ENCODE results near the gene MAP2K5. TPM values are rescaled to one million over a fixed set of nuclear protein-coding genes. Genes with fewer than 3 reads are reported as not detected.

MAP2K5 gene
- total RNA-seq, 1 experiment from 2014 or later, result 7.4 TPM

DNA sequence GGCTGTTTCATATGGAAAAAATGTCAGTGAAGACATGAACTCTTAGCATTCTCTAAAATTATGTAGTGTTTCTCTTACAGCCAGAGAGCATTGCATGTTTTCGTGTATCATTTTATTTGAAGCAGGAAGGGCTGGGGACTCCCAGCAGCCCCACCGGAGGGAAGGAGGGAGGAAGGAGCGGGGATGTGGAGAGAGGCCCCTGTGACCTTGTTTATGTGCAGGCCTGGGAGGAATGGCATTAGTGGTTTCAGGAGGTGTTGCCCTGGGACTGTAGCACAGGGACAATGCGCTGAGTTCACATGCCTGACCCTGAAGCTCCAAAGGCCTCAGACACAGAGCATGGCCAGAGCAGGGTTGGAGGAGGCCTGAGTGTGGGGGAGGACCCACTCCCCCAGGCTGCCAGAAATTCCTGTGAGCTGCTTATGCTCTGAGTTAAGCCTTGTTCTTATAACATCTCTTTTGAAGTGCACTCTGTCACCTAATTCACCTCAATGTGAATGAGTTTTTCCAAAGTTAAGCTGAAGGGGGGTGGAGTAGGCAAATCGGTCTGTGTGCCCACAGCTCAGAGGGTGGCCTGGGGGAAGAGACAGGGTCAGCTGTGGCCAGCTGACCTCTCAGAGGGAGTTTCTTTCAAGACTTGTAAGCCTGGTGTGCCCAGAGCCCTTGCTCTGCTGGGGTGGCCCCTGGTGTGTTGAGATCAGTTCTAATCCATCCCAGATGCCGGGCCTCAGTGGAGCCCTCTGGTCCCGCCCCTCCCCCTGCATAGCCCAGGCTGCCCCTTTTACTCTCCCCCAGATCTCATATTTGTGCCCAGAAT lies 301.3 kb downstream of the MAP2K5 start:
- DNase-seq (ENCODE audit: extremely low read depth, low read depth), result no peak

- DNase-seq (ENCODE audit: extremely low read depth, low read depth), result no peak
Observed at GRCh38 chr15:67845974-67846373, 303.5 kb downstream of the MAP2K5 start.

- no peak for DNase-seq (ENCODE audit: extremely low read depth, low read depth)
Observed at GRCh38 chr15:67849538-67849937, 307.0 kb downstream of the MAP2K5 start.

DNA sequence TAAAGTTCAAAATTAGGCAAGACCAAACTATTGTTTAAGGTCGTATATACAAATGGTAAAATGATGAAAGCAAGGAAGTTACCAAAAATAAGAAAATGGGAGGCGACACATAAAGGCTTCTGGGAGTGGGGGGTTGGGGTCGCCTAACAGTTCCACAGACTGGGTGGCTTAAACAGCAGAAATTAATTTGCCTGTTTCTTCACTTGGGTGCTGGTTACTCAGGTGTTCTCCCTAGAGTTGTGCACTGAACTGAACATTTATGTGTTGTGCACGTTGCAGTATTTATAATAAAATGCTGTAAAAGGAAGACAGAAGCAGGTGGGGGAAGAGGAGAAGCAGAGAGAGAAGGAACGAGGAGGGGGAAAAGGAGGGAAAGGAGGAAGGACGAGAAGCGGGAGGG lies 307.8 kb downstream of the MAP2K5 start:
- no peak for DNase-seq (ENCODE audit: extremely low read depth, low read depth)

- no peak for DNase-seq (ENCODE audit: extremely low read depth, low read depth)
Observed at GRCh38 chr15:67850994-67851571, 308.6 kb downstream of the MAP2K5 start.

DNA sequence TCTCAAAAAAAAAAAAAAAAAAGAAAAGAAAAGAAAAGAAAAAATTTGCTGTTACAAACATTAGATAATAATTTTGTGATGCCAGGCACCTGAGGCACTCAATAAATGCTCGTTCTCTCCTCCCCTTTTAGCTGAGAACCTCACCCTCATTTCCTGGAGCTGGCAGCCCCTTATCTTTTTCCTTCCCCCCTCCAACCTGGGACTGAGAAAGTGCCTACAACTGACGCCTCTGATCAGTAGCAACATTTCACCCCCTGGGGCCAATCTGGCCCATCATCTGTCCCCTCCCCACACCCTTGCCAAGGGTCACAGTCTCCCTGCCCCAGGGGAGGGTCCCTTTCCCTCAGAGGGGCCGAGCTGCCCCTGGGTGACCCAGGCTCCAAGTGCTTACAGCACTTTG lies 309.9 kb downstream of the MAP2K5 start:
- DNase-seq (ENCODE audit: extremely low read depth, low read depth), result no peak

DNA sequence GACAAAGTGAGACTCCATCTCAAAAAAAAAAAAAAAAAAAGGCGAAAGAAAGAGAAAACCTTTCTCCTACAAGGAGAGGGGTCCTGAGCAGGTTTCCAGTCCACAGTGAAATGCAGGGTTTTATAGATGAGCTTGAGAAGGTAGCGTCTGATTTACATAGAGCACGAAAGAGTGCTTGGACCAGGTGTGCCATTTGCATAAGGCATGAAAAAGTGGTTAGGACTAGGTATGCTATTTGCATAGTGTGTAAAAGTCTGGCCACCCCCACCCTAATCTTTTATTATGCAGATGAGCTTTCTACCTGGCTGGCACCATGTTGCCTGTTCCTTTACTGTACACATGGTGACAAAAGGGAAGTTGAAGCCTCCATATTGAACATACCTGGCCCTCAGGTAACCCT lies 311.0 kb downstream of the MAP2K5 start:
- no peak for DNase-seq (ENCODE audit: extremely low read depth, low read depth)

DNA sequence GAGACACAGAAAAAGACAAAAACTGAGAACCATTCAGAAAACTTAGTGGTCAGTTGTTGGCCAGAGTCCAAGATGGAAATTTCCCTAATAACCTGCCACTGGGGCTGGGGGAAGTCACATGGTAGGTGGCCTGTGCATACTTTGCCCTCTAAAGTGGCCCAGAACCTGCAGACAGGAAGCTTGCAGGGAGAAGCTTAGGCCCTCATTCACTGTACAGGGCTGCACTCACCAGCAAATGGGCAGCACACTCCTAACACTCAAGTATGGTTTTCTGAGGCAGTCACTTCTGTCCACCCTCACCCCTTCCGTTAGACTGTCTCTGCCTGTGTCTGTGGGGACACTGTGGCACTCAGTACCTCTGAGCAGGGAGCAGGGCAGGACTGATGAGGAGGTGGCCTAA lies 311.9 kb downstream of the MAP2K5 start:
- DNase-seq (ENCODE audit: extremely low read depth, low read depth), result no peak

DNA sequence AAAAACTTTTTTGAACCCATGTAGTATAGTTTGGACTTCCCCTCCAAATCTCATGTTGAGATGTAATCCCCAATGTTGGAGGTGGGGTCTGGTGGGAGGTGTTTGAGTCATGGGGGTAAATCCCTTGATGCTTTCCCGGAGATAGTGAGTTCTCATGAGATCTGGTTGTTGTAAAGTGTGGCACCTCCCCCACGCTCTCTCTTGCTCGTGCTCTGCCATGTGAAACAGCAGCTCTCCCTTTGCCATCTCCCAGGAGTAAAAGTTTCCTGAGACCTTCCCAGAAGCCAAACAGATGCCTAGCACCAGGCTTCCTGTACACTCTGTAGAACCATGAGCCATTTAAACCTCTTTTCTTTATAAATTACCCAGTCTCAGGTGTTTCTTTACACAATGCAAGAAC lies 313.3 kb downstream of the MAP2K5 start:
- no peak for DNase-seq (ENCODE audit: extremely low read depth, low read depth)

Small RNAs within 50 kb of the gene (small RNA-seq; reads per million reads assigned to genes)
- 0.27 to 2.5 reads per million in 2 experiments for gene RNU6-1

Other genes with a start within 250 kb of the MAP2K5 start
- 6.2 and 9.2 TPM in 2 replicates for gene C15orf61, start 21.6 kb upstream of the MAP2K5 start, total RNA-seq (2014; rRNA removed; shearing (Covaris generic))

All from NCI-H460 (cell line).